Prostate gland (tissue), 2 donors: ENCODE results near the gene FRK. TPM values are rescaled to one million over a fixed set of nuclear protein-coding genes. Genes with fewer than 3 reads are reported as not detected.
"Not testable (repeated sequence)": the region's sequence is repeated elsewhere in the genome, so short reads cannot be mapped to it uniquely, and the experiment has no call there.

Experiments
- DNase-seq: peaks from one replicate; pipeline ENCODE4 v3.0.0-alpha.2; 2019; ENCODE audit warnings: low spot score
- H3K27ac ChIP-seq, 2 donors: fragments of 200-600 bp; sonication (generic); 2 replicates each; pipeline ENCODE4 v1.5.1; 2017 to 2019
- H3K27me3 ChIP-seq: fragments of 200-600 bp; sonication (generic); replicated peaks from 2 replicates; pipeline ENCODE4 v1.5.1; 2019; ENCODE audit not compliant: insufficient read depth
- H3K36me3 ChIP-seq, 2 donors: fragments of 200-600 bp; sonication (generic); 1 replicate in 1 of 2; 2 replicates in 1 of 2; pipeline versions ENCODE4 v1.5.1 to v1.8.1; 2017 to 2019
- H3K4me1 ChIP-seq: fragments of 200-600 bp; sonication (generic); replicated peaks from 2 replicates; pipeline ENCODE4 v1.5.1; 2019
- H3K4me3 ChIP-seq, 2 donors: fragments of 200-600 bp; sonication (generic); 2 replicates each; pipeline ENCODE4 v1.5.1; 2017 to 2019
- H3K9me3 ChIP-seq: fragments of 200-600 bp; sonication (generic); 2 replicates; pipeline ENCODE4 v1.5.1; 2017
- CTCF ChIP-seq, 4 experiments: fragments of 200-600 bp in 2 of 4; fragments of 450-650 bp in 2 of 4; sonication (generic) in 2 of 4; IDR thresholded peaks; 1 replicate in 3 of 4; 2 replicates in 1 of 4; pipeline ENCODE4 v1.5.1; 2016 to 2019; ENCODE audit warnings: antibody characterized with exemption in 4 of 4, mild to moderate bottlenecking in 2 of 4, moderate library complexity in 2 of 4
- POLR2A ChIP-seq: fragments of 450-650 bp; IDR thresholded peaks from one replicate; pipeline ENCODE4 v1.6.1; 2016; ENCODE audit warnings: antibody characterized with exemption, mild to moderate bottlenecking
- POLR2AphosphoS5 ChIP-seq: sonication (generic); formaldehyde crosslinking; IDR thresholded peaks from one replicate; pipeline ENCODE4 v1.6.1; 2017; ENCODE audit warnings: antibody characterized with exemption
- WGBS: methylation state at CpG from one replicate; pipeline ENCODE4 v1.1.5; 2018; 5-methylcytosine and 5-hydroxymethylcytosine counted together
- intact Hi-C: fragments of 100-400 bp; cut with DNase I; formaldehyde crosslinking; loops from one replicate; pipeline ENCODE4 v1.14.2; 2022
- total RNA-seq, 2 donors: library from RNA; depleted of rRNA; stranded (reverse); fragments of >200 nt; gene quantifications; one replicate each; pipeline ENCODE4 v1.1.0, GENCODE V29; 2016

The FRK gene
- total RNA-seq, 2 donors from 2014 or later, result 3.2 to 6.9 TPM

- DNase-seq, result no peak
- intact Hi-C loops, result no loop called here
- H3K27me3 ChIP-seq, result no peaks in the 10 kb centered on the region
- 87% methylated on average over 7 of the region's 7 CpGs for WGBS
- no peaks in the 10 kb centered on the region for H3K4me1 ChIP-seq
- no peak overlapping the region for H3K4me3 ChIP-seq
- TF ChIP-seq POLR2A (no peak), POLR2AphosphoS5 (no peak), CTCF (IDR thresholded peaks at IDR 0.05) (no peak)
- H3K9me3 ChIP-seq, result no peaks in the 10 kb centered on the region
- H3K36me3 ChIP-seq, result no peaks in the 10 kb centered on the region
- no peak overlapping the region for H3K27ac ChIP-seq
These were observed 166.2 kb downstream of the FRK start for GRCh38 chr6:115894426-115894992.

- 38% methylated on average over 2 of the region's 2 CpGs for WGBS
- H3K27ac ChIP-seq, result no peak overlapping the region
- H3K27me3 ChIP-seq, result no peaks in the 10 kb centered on the region
- no peak for DNase-seq
- H3K4me3 ChIP-seq, result no peak overlapping the region
- intact Hi-C loops, result no loop called here
- no peak for TF ChIP-seq POLR2AphosphoS5
- no peak for TF ChIP-seq CTCF (IDR thresholded peaks at IDR 0.05)
- TF ChIP-seq POLR2A, result no peak
- no peaks in the 10 kb centered on the region for H3K36me3 ChIP-seq
- no peaks in the 10 kb centered on the region for H3K9me3 ChIP-seq
- H3K4me1 ChIP-seq, result no peaks in the 10 kb centered on the region
These were observed 168.9 kb downstream of the FRK start for GRCh38 chr6:115891750-115892149.

- Histone ChIP-seq H3K4me1 (no peaks in the 10 kb centered on the region), H3K4me3 (no peak overlapping the region), H3K27me3 (no peaks in the 10 kb centered on the region), H3K36me3 (no peaks in the 10 kb centered on the region), H3K27ac (no peak overlapping the region), H3K9me3 (no peaks in the 10 kb centered on the region)
- intact Hi-C loops, result no loop called here
- DNase-seq, result no peak
- no peak for TF ChIP-seq POLR2A
- TF ChIP-seq POLR2AphosphoS5, result no peak
These were observed 169.5 kb downstream of the FRK start for GRCh38 chr6:115891111-115891669.

- Histone ChIP-seq H3K4me1 (no peaks in the 10 kb centered on the region), H3K27me3 (no peaks in the 10 kb centered on the region), H3K27ac (no peak overlapping the region), H3K36me3 (no peaks in the 10 kb centered on the region), H3K9me3 (no peaks in the 10 kb centered on the region), H3K4me3 (no peak overlapping the region)
- DNase-seq, result no peak
- TF ChIP-seq CTCF (IDR thresholded peaks at IDR 0.05) (no peak), POLR2A (no peak), POLR2AphosphoS5 (no peak)
- 95% methylated on average over 10 of the region's 10 CpGs for WGBS
- intact Hi-C loops, result no loop called here
These were observed 170.5 kb downstream of the FRK start for GRCh38 chr6:115890238-115890637.

GRCh38 chr6:115888687-115889470 lies 171.8 kb downstream of the FRK start:
- H3K27ac ChIP-seq, H3K4me1 ChIP-seq, H3K27me3 ChIP-seq, H3K36me3 ChIP-seq, H3K9me3 ChIP-seq, intact Hi-C loops, H3K4me3 ChIP-seq, DNase-seq: not testable (repeated sequence)
- 96% methylated on average over 38 of the region's 38 CpGs for WGBS

GRCh38 chr6:115887891-115888290 lies 172.8 kb downstream of the FRK start:
- Histone ChIP-seq H3K4me3 (no peak overlapping the region), H3K27ac (no peak overlapping the region), H3K4me1 (no peaks in the 10 kb centered on the region), H3K9me3 (no peaks in the 10 kb centered on the region), H3K36me3 (no peaks in the 10 kb centered on the region), H3K27me3 (no peaks in the 10 kb centered on the region)
- no peak for TF ChIP-seq POLR2A
- WGBS, result 63% methylated on average over 7 of the region's 7 CpGs
- no peak for DNase-seq
- intact Hi-C loops, result no loop called here
